NCI-H2227 treated with DMSO at 0.1 percent for 48 hours (cell line): ENCODE measurements around the gene OSM.
"Not testable (repeated sequence)": the region's sequence is repeated elsewhere in the genome, so short reads cannot be mapped to it uniquely, and the experiment has no call there.

ENCODE experiments used
- DNase-seq: peaks from one replicate; lab custom pipeline; 2025; lab: John Stamatoyannopoulos, UW

The OSM gene

DNA sequence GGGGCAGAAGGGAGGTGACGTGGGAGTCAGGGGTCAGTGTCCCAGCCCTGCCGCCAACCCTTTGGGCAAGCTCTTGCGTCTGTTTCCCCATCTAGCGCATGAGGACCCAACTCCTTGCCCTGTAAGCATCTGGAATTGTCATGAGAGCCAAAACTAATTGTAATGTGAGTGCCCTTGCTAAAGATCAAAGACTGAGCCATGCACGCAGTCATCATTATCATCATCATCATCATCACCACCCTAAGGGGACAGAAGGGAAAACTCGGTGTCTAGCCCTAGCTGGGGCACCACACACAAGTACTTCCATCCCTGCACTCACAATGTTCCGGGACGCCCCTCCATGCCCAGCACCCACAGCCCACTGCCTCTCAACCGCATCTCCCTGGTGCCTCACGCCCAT is 22.6 kb downstream of the OSM start:
- no peak for DNase-seq

DNA sequence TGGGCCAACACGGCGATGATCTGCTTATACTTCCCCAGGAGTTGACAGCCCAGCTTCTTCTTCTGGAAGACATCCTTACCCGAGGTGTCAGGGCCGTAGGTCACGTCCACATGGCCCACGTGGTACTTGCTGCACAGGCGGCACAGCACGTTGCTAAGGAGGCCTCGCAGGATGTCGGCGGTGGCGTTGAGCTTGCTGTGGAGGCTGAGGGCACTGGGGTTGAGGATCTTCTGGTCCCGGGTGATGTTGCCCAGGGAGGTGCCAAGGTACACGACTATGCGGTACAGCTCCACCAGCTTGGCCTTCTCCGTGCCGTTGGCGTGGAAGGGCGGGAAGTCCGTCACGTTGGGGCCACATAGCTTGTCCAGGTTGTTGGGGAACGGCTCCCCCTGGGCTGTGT is 23.0 kb downstream of the OSM start:
- no peak for DNase-seq

DNA sequence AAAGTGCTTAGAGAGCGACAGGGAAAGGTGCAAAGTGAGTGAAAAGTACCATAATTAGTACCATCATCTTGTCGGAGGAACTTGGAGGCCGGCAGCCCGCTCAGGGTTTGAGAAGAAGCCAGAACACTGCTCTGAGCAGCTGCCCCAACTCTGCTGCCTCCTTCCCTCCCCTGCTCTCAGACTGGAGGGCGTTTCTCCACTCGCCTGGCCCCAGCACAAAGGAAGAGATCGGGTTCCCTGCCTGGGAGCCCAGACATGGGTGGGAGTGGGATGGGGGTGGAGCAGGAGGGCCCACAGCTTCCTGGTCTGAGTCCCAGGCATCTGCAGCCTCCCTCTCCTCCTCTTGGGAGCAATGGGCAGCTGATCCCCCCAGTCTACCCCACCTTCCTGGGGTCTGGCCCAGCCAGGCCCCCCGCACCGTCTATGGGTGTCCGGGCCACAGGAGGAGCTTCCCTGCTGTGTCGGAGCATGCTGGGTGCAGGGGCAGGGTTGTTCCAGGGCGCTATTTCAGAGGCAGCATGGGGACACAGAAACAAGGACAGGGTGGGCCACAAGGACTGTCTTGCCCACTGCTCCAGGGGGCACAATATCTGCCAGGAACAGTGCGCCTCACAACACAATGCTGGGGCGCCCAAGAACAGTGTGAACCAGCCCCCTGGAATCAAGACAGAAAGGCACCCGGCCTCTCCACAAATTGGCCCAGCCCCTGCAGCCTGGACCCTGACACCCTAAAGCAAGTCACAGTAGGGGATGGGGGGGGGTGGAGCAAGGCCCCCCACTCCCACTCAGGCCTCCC is 24.9 kb downstream of the OSM start:
- DNase-seq: no peak

DNA sequence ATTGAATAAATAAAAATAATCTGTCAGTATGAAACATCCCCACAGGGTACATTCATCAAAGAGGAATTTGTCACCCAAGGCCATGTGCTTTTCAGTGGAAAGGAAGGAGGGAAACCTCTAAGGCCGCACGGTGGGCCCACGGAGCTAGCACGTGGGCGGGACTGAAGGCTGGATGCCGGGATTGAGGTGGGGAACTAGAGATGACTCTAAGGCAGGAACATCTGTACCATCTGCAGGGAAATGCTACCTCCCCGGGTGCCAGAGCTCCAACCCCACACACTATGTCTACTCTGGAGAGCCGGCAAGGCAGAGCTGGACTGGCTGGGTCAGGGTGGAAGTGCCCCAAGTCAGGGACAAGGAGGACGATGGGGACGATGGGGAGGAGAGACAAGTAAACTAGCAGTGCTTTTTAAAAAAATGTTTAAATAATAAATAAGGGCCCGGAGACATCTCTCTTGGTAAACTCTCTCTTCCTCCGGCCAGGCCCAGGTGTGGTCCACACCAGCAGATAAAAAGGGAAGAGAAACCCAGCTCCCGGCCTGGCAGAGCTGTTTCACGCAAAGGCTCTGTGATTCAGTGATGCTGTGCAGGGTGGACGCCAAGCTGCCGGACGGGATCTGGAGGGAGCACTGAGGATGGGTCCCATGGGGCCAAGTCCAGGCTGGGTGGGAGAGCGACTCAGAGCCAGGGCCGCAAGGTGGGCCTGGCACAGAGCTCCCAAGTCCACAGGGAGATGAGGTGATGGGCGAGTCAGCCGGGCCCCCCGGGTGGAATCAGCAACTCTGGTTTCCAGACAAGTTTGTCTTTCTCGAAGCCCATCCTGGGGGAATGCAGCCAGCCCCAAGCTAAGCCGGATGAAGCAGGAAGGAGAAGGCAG is 25.9 kb downstream of the OSM start:
- DNase-seq: no peak

DNA sequence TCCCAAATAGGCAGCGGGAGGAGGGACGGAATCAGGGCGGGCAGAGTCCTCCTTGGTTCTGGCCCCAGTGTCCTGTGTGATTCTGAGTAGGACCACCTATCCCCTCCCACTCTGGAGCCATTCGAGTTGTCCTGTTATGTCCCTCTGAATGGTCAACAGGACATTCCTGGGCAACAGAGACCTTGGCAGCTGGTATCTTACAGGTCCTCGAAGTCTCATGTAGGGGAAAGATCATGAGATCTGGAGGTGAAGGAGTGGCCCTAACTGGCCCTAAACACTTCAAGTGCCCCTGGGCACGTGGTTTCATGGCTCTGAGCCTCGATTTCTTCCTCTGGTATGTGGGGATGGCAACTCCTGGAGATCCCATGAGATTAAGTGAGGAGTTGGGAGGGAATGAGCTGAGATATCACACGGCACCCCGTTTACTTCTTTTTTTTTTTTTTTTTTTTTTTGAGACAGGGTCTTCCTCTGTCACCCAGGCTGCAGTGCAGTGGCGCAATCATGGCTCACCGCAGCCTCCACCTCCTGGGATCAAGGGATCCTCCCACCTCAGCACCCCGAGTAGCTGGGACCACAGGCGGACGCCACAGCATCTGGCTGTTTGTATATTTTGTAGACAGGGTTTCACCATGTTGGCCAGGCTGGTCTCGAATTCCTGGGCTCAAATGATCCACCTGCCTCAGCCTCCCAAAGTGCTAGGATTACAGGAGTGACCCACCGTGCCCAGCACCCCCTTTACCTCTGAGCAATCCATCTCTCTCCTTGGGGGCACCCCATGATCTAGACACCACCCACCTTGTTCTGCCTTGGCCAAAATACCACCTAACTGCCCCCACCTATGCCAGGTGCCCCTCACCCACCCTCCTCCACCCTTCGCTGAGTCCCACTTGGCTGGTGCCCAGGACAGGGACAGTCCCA is 26.9 kb downstream of the OSM start:
- DNase-seq: no peak

DNA sequence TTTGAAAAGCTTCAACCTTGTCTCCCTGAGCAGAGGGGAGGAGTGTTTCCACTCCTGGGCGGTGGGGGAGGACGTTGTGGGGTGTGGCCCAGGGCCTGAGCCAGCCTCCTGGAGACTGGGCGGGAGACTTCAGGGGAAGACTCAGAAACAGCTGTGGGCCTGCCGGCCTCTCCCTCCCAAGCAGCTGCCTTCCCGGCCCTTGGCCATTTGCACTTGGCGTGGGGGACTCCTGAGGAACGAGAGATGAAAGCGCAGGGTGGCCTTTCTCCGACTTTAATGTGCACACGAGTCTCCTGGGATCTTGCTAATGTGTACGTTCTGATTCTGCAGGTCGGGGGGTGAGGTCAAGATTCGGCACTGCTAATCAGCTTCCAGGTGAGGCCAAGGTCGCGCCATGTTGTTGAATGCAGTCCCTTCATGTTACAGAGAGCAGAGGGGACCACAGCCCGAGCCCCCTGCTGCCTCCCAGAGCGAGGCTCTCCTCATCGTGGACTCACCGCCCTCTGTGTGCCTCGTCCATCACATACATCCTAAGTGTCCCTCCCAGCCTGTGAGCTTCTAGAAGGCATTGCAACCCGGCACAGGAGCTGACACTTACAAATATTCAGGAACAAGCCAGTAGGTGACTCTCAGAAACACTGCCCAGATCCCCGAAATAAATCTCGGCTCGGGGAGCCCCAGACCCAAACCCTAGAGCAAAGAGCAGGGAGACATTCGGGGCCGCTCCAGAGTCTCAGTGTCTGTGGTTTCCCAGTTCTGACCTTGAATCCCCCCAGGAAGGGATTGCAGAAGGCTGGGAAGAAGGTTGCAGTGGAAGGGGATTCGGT is 27.8 kb downstream of the OSM start:
- no peak for DNase-seq

DNA sequence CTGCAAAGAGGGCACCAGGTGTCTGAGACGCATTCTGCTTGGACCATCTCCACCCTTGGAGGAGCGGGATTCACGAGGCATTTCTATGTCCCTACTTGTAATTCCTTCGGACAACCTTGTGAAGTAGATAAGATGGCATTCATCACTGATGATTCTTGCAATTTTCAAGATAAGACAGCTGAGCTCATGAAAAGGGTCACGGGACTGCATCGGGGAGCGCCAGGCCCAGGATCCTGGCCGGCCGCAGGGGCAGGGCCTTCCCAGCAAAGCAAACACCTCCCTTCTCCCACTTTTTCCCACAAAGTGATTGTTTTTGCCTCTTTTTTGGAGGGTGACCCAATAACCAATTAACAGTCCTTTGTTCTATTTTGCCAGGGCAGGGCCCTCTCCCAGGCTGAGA is 28.5 kb downstream of the OSM start:
- DNase-seq: no peak

DNA sequence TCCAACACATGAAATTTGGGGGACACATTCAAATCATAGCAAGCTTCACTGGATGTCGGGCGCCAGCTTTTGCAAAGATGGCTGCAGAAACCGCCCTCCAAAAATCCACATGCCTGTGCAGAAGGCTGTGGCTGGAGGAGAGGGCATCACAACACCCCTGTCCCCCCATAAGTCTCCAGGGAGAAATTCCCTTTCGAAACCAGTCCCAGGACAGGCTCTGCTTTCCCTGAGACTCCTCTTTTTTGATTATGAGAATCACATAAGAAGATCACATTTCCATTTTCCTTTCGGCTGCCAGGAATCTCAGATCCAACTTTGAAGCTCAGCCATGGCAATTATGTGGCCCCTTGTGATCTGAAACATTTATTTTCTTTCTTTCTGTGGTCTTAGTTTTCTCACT is 29.8 kb downstream of the OSM start:
- no peak for DNase-seq

DNA sequence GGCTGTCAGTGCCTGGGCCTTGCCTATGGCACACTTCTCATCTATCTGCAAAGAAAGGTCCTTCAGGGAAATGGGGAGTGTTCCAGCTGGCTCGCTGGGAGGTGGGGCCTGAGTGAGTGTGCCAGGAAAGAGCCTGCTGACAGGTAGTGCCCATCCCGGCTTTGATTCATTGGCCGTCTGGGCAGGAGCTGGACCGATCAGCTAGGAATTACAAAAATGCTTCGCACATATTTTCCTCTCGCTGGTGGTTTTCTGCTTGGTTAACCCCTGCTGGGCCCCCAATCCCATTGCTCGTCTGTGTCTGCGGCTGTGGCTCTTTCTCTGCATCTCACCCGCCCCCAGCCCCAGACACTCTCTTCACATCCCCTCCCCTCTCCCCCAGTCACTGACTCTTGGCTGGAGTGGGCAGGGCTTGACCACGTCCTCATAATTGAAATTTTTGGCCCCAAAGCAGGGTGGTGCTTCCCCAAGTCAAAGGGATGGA is 30.9 kb downstream of the OSM start:
- DNase-seq: no peak

DNA sequence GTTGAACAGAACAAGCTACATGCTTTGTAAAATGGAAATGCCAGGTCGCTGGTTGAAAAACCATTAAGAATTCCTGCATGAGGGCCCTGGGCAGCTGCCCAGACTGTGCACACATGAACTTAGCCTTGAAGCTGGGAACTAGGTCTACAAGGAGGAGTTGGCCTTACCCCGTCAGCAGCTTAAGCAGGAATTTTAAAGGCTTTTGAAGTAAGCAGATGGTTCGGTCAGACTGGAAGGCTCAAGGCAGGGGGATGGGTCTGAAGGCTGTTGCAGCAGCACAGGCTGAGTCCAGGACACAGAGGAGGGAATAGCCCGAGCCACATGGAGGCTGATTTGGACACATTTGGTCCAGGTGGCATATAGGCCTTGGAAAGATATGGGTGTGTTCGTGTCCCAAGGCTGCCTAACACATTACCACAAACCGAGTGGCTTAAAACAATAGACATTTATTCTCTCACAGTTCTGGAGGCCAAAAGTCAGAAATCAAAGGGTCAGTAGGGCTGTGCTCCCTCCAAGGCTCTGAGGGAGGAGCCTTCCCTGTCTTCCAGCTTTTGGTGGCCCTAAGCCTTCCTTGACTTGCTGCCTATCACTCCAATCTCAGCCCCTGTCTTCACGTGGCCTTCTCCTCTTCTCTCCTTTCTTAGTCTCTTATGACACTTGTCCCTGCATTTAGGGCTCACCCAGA is 31.7 kb downstream of the OSM start:
- no peak for DNase-seq

DNA sequence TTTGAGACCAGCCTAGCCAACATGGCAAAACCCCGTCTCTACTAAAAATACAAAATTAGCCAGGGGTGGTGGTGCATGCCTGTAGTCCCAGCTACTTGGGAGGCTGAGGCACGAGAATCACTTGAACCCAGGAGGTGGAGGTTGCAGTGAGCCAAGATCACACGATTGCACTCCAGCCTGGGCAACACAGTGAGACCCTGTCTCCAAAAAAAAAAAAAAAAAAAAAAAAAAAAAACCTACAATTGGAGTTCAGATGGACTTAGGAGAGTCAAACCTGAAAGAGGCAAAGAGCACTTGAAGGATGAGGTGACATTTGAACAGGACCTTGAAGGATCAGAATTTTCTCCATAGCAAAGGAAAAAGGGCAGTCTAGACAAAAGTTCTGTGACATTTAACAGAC is 32.3 kb downstream of the OSM start:
- not testable (repeated sequence) for DNase-seq

DNA sequence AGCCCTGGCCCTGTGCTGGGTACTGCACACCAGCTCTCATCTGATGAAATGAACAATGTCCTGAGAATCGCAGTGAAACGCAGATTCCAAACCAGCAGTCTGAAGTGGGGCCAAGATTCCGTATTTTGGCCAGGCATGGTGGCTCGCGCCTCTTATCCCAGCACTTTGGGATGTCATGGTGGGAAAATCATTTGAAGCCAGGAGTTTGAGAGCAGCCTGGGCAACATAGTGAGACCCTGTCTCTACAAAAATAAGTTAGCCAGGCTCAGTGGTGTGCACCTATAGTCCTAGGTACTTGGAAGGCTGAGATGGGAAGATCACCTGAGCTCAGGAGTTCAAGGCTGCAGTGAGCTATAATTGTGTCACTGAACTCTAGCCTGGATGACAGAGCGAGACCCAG is 33.1 kb downstream of the OSM start:
- no peak for DNase-seq

DNA sequence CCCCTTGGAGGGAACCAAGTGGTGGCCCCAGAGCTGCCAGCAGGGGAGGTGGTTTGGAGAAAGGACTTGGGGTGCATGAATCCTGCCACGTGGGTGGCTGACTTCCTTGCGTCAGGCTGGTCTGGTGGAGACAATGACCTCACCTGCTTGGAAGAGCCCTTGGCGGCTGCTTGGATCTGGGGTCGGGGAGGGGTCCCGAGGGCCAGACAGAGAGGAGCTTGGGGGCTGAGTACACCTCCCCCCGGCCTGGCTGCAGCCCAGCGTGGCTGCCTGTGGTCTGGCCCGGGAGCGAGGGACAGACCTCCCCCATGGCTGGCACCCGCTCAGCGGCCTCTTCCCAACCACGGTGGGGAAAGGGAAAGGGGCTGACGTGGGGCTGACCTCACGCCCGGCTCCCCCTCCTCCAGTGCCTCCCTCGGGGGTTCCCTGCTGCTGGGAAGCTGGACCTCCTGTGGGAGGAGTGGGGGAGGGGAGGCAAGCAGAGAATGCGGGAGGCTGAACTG is 33.9 kb downstream of the OSM start:
- no peak for DNase-seq

DNA sequence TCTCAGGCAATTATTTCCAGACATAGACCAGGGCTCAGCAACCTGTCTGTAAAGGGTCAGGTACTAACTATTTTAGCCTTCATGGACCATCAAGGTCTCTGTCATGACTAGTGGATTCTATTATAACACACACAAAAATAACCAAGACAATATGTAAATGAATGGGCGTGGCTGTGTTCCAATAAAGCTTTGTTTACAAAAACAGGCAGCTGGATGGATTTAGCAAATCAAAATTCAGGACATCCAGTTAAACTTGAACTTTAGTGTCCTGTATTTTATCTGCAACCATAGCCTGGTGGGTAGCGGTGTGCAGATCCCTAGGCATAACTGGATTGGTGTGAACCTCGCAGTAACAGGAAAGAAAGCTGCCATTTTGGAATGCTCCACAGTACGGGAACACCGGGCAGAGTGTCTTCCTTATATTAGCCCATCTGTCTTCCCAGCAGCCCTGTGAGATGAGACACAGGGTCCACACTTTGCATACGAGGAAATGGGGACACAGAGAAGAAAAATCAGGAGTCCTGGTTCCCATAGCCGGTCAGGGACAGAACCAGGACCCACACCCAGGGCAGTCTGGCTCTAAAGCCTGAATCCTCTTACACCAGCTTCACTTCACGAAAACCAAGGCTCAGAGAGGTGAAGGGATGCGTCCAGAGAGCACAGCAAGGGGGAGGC is 35.7 kb downstream of the OSM start:
- no peak for DNase-seq

DNA sequence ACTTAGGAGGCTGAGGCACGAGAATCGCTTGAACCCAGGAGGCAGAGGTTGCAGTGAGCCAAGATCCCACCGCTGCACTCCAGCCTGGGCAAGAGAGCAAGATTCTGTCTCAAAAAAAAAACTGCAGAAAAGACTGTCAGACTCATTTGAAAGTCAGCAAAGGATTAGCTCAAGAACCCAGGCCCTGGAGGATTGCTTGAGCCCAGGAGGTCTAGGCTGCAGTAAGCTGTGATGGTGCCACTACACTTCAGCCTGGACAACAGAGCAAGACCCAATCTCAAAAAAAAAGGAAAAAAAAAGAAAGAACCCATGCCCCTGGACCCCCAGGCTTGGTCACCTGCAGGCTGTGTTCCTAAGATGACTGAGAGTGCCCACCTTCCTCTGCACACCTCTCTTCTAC is 36.3 kb downstream of the OSM start:
- no peak for DNase-seq

DNA sequence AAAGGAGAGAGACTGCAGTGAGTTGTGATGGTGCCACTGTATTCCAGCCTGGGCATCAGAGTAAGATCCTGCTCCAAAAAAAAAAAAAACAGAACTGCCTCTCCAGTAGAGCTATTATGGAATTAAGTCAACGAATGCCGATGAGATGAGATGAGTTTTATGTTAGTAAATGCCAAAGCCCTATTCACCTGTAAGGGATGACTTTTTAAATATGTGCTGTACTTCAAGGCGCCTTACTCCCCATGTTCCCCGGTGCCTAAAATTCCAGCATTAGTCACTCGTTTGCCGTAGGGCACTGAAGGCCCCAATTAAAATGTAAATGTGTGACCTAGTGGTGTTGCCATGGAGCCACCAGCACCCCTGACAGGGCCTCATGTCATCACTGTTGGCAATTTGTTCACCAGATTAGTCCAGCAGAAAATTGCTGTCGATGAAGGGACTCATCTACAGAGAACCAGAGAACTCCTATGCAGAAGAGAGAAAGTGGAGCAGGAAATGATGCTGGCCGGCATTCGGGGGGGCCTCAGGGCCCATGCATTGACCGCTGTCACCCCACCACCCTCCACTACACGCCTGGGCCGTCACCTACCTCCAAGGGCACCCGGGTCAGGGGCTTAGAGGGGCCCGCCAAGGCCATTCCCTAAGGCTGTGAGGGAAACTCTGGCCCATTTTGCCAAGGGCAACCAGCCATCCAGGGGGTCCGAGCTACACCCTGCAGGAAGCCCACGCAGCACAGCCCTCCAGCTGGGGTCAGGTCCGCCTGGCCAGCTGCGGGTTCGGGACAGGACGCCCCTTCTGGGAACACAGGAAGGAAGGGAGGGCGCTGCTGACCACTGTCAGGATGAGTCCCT is 37.9 kb downstream of the OSM start:
- DNase-seq: no peak

DNA sequence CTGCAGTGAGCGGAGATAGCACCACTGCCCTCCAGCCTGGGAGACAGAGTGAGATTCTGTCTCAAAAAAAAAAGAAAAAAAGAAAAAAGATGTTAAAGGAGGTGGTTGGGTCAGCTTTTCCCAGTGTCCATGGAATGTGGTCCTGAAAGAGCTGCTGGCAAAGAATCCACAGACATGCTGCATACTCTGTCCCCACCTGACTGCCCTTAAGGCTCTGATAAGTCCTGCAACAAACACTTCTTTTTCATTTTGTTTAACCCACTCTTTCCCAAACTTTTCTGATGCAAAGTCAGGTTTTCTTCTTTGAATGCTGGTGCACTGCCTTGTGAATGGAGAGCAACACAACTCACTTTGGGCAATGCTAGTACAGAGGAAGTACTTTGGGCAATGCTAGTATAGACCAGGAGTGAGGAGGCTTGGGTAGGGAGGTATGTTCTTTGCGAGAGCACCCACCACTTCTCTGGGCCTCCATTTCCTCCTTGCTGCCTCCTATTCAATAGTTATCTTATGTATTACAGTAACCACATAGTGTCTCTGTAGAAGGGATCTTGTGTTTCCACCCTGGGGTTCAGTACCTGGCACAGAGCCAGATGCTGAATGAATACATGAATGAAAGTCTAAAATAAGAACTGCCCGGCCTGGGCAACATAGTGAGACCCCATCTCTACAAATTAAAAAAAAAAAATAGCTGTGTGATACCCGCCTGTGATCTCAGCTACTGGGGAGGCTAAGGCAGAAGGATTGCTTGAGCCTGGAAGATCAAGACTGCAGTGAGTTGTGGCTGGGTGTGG is 39.0 kb downstream of the OSM start:
- no peak for DNase-seq

DNA sequence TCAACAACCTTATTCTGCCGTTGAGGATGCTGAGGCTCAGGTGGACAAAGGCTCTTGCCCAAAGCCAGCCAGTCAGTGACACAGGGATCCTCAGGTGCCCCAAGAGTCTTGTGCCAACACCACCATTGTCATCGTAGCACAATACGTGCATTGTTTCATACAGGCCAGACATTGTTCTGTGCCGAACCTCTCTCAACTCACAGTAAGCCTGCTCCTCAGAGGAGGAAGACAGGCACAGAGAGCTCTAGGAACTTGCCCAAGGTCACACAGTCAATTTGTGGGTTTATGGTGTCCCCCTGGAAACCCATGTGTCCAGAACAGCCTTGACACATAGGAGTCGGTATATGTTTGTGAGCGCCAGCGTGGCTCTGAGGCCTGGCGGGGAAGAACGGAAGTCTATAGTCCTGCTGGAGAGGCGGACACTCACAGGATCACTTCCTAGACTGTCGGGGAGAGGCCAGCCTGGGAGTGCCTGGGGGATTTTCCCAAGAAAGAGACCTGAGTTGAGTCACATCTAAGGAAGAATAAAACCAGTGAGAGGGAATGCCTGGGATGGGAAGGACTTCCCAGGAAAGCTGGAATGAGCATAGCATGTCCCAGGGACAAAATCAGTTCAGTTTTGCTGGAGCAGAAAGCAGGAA is 40.3 kb downstream of the OSM start:
- no peak for DNase-seq
